Activated CD4-positive, alpha-beta T cell treated with anti-CD3 and anti-CD28 coated beads, Interleukin-2, amount 10 ng/mL, durations not matched to agents 24 days and 14 days (primary cell): ENCODE measurements around the gene POU5F2. TPM values are rescaled to one million over a fixed set of nuclear protein-coding genes. Genes with fewer than 3 reads are reported as not detected.

ENCODE experiments used
- DNase-seq: peaks from one replicate; pipeline ENCODE4 v3.0.0; 2022
- H3K27ac Mint-ChIP-seq: one replicate; pipeline ENCODE4 v1.8.0; 2022; ENCODE audit warnings: mild to moderate bottlenecking, mixed read lengths
- H3K27me3 Mint-ChIP-seq: one replicate; pipeline ENCODE4 v1.8.0; 2022; ENCODE audit warnings: mixed read lengths
- H3K36me3 Mint-ChIP-seq: one replicate; pipeline ENCODE4 v1.8.0; 2022; ENCODE audit warnings: low read depth, mild to moderate bottlenecking, mixed read lengths
- H3K4me1 Mint-ChIP-seq: one replicate; pipeline ENCODE4 v1.8.0; 2021; ENCODE audit warnings: mixed read lengths
- H3K4me3 Mint-ChIP-seq: one replicate; pipeline ENCODE4 v1.8.0; 2022; ENCODE audit warnings: mild to moderate bottlenecking, moderate library complexity, mixed read lengths
- H3K9me3 Mint-ChIP-seq: one replicate; pipeline ENCODE4 v1.8.0; 2021; ENCODE audit warnings: mixed read lengths
- intact Hi-C: fragments of 100-400 bp; cut with micrococcal nuclease; formaldehyde crosslinking; loops from one replicate; pipeline ENCODE4 v1.15.1; 2023
- total RNA-seq: library from RNA; stranded (reverse); gene quantifications from 2 replicates; pipeline ENCODE4 v1.2.3, GENCODE V29; 2022

Gene POU5F2
- total RNA-seq, 1 donor from 2014 or later: 1.1 TPM

GRCh38 chr5:93726595-93726994 lies 14.8 kb downstream of the POU5F2 start:
- Mint-ChIP-seq H3K9me3 (no peaks in the 10 kb centered on the region), H3K27ac (no peak overlapping the region), H3K4me3 (no peak overlapping the region), H3K27me3 (no peaks in the 10 kb centered on the region), H3K4me1 (no peaks in the 10 kb centered on the region), H3K36me3 (no peaks in the 10 kb centered on the region)
- intact Hi-C loops: no loop called here
- no peak for DNase-seq

GRCh38 chr5:93724791-93725190 lies 16.6 kb downstream of the POU5F2 start:
- DNase-seq: no peak
- intact Hi-C loops: no loop called here
- Mint-ChIP-seq H3K36me3 (no peaks in the 10 kb centered on the region), H3K27ac (no peak overlapping the region), H3K4me1 (no peaks in the 10 kb centered on the region), H3K9me3 (no peaks in the 10 kb centered on the region), H3K4me3 (no peak overlapping the region), H3K27me3 (no peaks in the 10 kb centered on the region)

GRCh38 chr5:93723681-93724080 lies 17.7 kb downstream of the POU5F2 start:
- Mint-ChIP-seq H3K36me3 (no peaks in the 10 kb centered on the region), H3K27ac (no peak overlapping the region), H3K4me3 (no peak overlapping the region), H3K9me3 (no peaks in the 10 kb centered on the region), H3K27me3 (no peaks in the 10 kb centered on the region), H3K4me1 (no peaks in the 10 kb centered on the region)
- DNase-seq: no peak
- intact Hi-C loops: no loop called here

GRCh38 chr5:93723005-93723404 lies 18.4 kb downstream of the POU5F2 start:
- no peaks in the 10 kb centered on the region for H3K36me3 Mint-ChIP-seq
- H3K4me3 Mint-ChIP-seq: no peak overlapping the region
- no peak overlapping the region for H3K27ac Mint-ChIP-seq
- H3K4me1 Mint-ChIP-seq: no peaks in the 10 kb centered on the region
- DNase-seq: no peak
- H3K9me3 Mint-ChIP-seq: no peaks in the 10 kb centered on the region
- intact Hi-C loops: no loop called here
- no peaks in the 10 kb centered on the region for H3K27me3 Mint-ChIP-seq

- intact Hi-C loops: no loop called here
- H3K27me3 Mint-ChIP-seq: no peaks in the 10 kb centered on the region
- no peak for DNase-seq
- no peak overlapping the region for H3K4me3 Mint-ChIP-seq
- H3K27ac Mint-ChIP-seq: no peak overlapping the region
- H3K4me1 Mint-ChIP-seq: no peaks in the 10 kb centered on the region
- H3K9me3 Mint-ChIP-seq: no peaks in the 10 kb centered on the region
- no peaks in the 10 kb centered on the region for H3K36me3 Mint-ChIP-seq
These were observed 18.8 kb downstream of the POU5F2 start for GRCh38 chr5:93722588-93722987.

GRCh38 chr5:93721511-93721910 lies 19.9 kb downstream of the POU5F2 start:
- intact Hi-C loops: no loop called here
- Mint-ChIP-seq H3K36me3 (no peaks in the 10 kb centered on the region), H3K27ac (no peak overlapping the region), H3K27me3 (no peaks in the 10 kb centered on the region), H3K9me3 (no peaks in the 10 kb centered on the region), H3K4me1 (no peaks in the 10 kb centered on the region), H3K4me3 (no peak overlapping the region)
- DNase-seq: no peak

- Mint-ChIP-seq H3K4me3 (no peak overlapping the region), H3K9me3 (no peaks in the 10 kb centered on the region), H3K27me3 (no peaks in the 10 kb centered on the region), H3K4me1 (no peaks in the 10 kb centered on the region), H3K36me3 (no peaks in the 10 kb centered on the region), H3K27ac (no peak overlapping the region)
- DNase-seq: no peak
- intact Hi-C loops: no loop called here
These were observed 20.3 kb downstream of the POU5F2 start for GRCh38 chr5:93721071-93721470.

GRCh38 chr5:93717162-93717561 lies 24.2 kb downstream of the POU5F2 start:
- Mint-ChIP-seq H3K4me3 (no peak overlapping the region), H3K9me3 (no peaks in the 10 kb centered on the region), H3K27me3 (no peaks in the 10 kb centered on the region), H3K36me3 (no peaks in the 10 kb centered on the region), H3K4me1 (no peaks in the 10 kb centered on the region), H3K27ac (no peak overlapping the region)
- intact Hi-C loops: no loop called here
- DNase-seq: no peak

GRCh38 chr5:93716453-93716852 lies 24.9 kb downstream of the POU5F2 start:
- Mint-ChIP-seq H3K4me3 (no peak overlapping the region), H3K27ac (no peak overlapping the region), H3K27me3 (no peaks in the 10 kb centered on the region), H3K36me3 (no peaks in the 10 kb centered on the region), H3K9me3 (no peaks in the 10 kb centered on the region), H3K4me1 (no peaks in the 10 kb centered on the region)
- no peak for DNase-seq
- intact Hi-C loops: no loop called here

- Mint-ChIP-seq H3K27ac (no peak overlapping the region), H3K4me3 (no peak overlapping the region), H3K27me3 (no peaks in the 10 kb centered on the region), H3K9me3 (no peaks in the 10 kb centered on the region), H3K36me3 (no peaks in the 10 kb centered on the region), H3K4me1 (no peaks in the 10 kb centered on the region)
- intact Hi-C loops: no loop called here
- DNase-seq: no peak
These were observed 25.6 kb downstream of the POU5F2 start for GRCh38 chr5:93715761-93716160.

- no peak overlapping the region for H3K27ac Mint-ChIP-seq
- H3K27me3 Mint-ChIP-seq: no peaks in the 10 kb centered on the region
- H3K4me1 Mint-ChIP-seq: no peaks in the 10 kb centered on the region
These were observed 26.1 kb downstream of the POU5F2 start for GRCh38 chr5:93715327-93715726.

GRCh38 chr5:93708442-93708841 lies 33.0 kb downstream of the POU5F2 start:
- no peaks in the 10 kb centered on the region for H3K36me3 Mint-ChIP-seq
- DNase-seq: no peak
- H3K27ac Mint-ChIP-seq: no peak overlapping the region
- H3K4me3 Mint-ChIP-seq: no peak overlapping the region
- H3K27me3 Mint-ChIP-seq: no peaks in the 10 kb centered on the region
- H3K9me3 Mint-ChIP-seq: no peaks in the 10 kb centered on the region
- intact Hi-C loops: no loop called here
- peaks cover 3% of the 10 kb centered on the region for H3K4me1 Mint-ChIP-seq

More at GRCh38 chr5:93715327-93715726, 26.1 kb downstream of the POU5F2 start:
- H3K36me3 Mint-ChIP-seq: no peaks in the 10 kb centered on the region
- intact Hi-C loops: no loop called here
- H3K4me3 Mint-ChIP-seq: no peak overlapping the region
- no peak for DNase-seq
- no peaks in the 10 kb centered on the region for H3K9me3 Mint-ChIP-seq

- no peaks in the 10 kb centered on the region for H3K9me3 Mint-ChIP-seq
- no peaks in the 10 kb centered on the region for H3K36me3 Mint-ChIP-seq
- intact Hi-C loops: no loop called here
- H3K27ac Mint-ChIP-seq: no peak overlapping the region
- no peak for DNase-seq
- H3K27me3 Mint-ChIP-seq: no peaks in the 10 kb centered on the region
- peaks cover 5% of the 10 kb centered on the region for H3K4me1 Mint-ChIP-seq
- H3K4me3 Mint-ChIP-seq: no peak overlapping the region
These were observed 35.5 kb downstream of the POU5F2 start for GRCh38 chr5:93705896-93706295.

GRCh38 chr5:93704996-93705395 lies 36.4 kb downstream of the POU5F2 start:
- Mint-ChIP-seq H3K4me1 (peaks cover 5% of the 10 kb centered on the region), H3K27me3 (no peaks in the 10 kb centered on the region), H3K4me3 (no peak overlapping the region), H3K36me3 (no peaks in the 10 kb centered on the region), H3K27ac (no peak overlapping the region), H3K9me3 (no peaks in the 10 kb centered on the region)
- no peak for DNase-seq
- intact Hi-C loops: no loop called here

GRCh38 chr5:93691997-93692396 lies 49.4 kb downstream of the POU5F2 start:
- no peaks in the 10 kb centered on the region for H3K27me3 Mint-ChIP-seq
- no peak overlapping the region for H3K4me3 Mint-ChIP-seq
- DNase-seq: no peak
- H3K4me1 Mint-ChIP-seq: no peaks in the 10 kb centered on the region
- H3K36me3 Mint-ChIP-seq: no peaks in the 10 kb centered on the region
- H3K9me3 Mint-ChIP-seq: peaks cover 6% of the 10 kb centered on the region
- intact Hi-C loops: no loop called here
- no peak overlapping the region for H3K27ac Mint-ChIP-seq
